GM23338 (cell line): ENCODE measurements around the gene KRTAP4-2. TPM values are rescaled to one million over a fixed set of nuclear protein-coding genes. Genes with fewer than 3 reads are reported as not detected.

ENCODE experiments used
- ATAC-seq: fragments of 200-7000 bp; cut with Tn5 transposase; 3 replicates; pipeline ENCODE4 v1.9.1; 2020
- DNase-seq: peaks from one replicate; pipeline ENCODE4 v3.0.0-alpha.2; 2015; ENCODE audit warnings: low spot score
- H2AFZ ChIP-seq: fragments of 200-600 bp; sonication (generic); 2 replicates; pipeline ENCODE4 v1.8.0; 2016; ENCODE audit warnings: antibody characterized with exemption, mild to moderate bottlenecking, moderate library complexity
- H3F3A ChIP-seq: fragments of 200-600 bp; sonication (generic); replicated peaks from 2 replicates; pipeline ENCODE4 v1.8.0; 2017; ENCODE audit warnings: antibody characterized with exemption, mixed run types, low read depth
- H3K27ac ChIP-seq: fragments of 200-600 bp; sonication (generic); 2 replicates; pipeline ENCODE4 v1.6.1; 2016; ENCODE audit warnings: low read depth
- H3K27me3 ChIP-seq: fragments of 200-600 bp; sonication (generic); 2 replicates; pipeline ENCODE4 v1.8.0; 2016; ENCODE audit warnings: mild to moderate bottlenecking, mixed run types, moderate library complexity; ENCODE audit not compliant: insufficient read depth
- H3K36me3 ChIP-seq: fragments of 200-600 bp; sonication (generic); 2 replicates; pipeline ENCODE4 v1.8.0; 2016; ENCODE audit warnings: mild to moderate bottlenecking; ENCODE audit not compliant: insufficient read depth
- H3K4me1 ChIP-seq: fragments of 200-600 bp; sonication (generic); 2 replicates; pipeline ENCODE4 v1.8.0; 2016; ENCODE audit warnings: mild to moderate bottlenecking, moderate library complexity; ENCODE audit not compliant: insufficient read depth
- H3K4me2 ChIP-seq: fragments of 200-600 bp; sonication (generic); 2 replicates; pipeline ENCODE4 v1.7.1; 2017; ENCODE audit warnings: mixed run types
- H3K4me3 ChIP-seq: fragments of 200-600 bp; sonication (generic); 2 replicates; pipeline ENCODE4 v1.6.1; 2016; ENCODE audit warnings: mixed run types
- H3K79me2 ChIP-seq: fragments of 200-600 bp; sonication (generic); replicated peaks from 2 replicates; pipeline ENCODE4 v1.8.0; 2017; ENCODE audit warnings: mild to moderate bottlenecking; ENCODE audit not compliant: insufficient read depth
- H3K9me2 ChIP-seq: fragments of 200-600 bp; sonication (generic); 2 replicates; pipeline ENCODE4 v1.8.0; 2017; ENCODE audit not compliant: insufficient read depth
- H4K20me1 ChIP-seq: fragments of 200-600 bp; sonication (generic); replicated peaks from 2 replicates; pipeline ENCODE4 v1.8.0; 2017; ENCODE audit warnings: mild to moderate bottlenecking; ENCODE audit not compliant: insufficient read depth
- H3K27ac Mint-ChIP-seq: 2 replicates; pipeline ENCODE4 v1.8.0; 2020; ENCODE audit warnings: inconsistent platforms, mild to moderate bottlenecking, moderate library complexity, mixed read lengths
- H3K27me3 Mint-ChIP-seq: 3 replicates; pipeline ENCODE4 v1.8.0; 2022; ENCODE audit warnings: low read depth, mild to moderate bottlenecking, moderate library complexity, mixed read lengths, inconsistent platforms; ENCODE audit not compliant: insufficient read depth, poor library complexity
- H3K36me3 Mint-ChIP-seq: 3 replicates; pipeline ENCODE4 v1.8.0; 2021; ENCODE audit warnings: low read depth, mild to moderate bottlenecking, inconsistent platforms, moderate library complexity, mixed read lengths
- H3K4me1 Mint-ChIP-seq: 3 replicates; pipeline ENCODE4 v1.8.0; 2020; ENCODE audit warnings: mild to moderate bottlenecking, inconsistent platforms, mixed read lengths
- H3K4me3 Mint-ChIP-seq: 3 replicates; pipeline ENCODE4 v1.8.0; 2021; ENCODE audit warnings: moderate library complexity, mild to moderate bottlenecking, inconsistent platforms, mixed read lengths
- H3K9me3 Mint-ChIP-seq: 3 replicates; pipeline ENCODE4 v1.8.0; 2020; ENCODE audit warnings: moderate library complexity, mild to moderate bottlenecking, inconsistent platforms, mixed read lengths
- CREB1 ChIP-seq: fragments of 250-450 bp; sonication (Bioruptor Pico); IDR thresholded peaks from 2 replicates; pipeline ENCODE4 v1.5.0; 2020; ENCODE audit warnings: low read depth, mild to moderate bottlenecking, moderate library complexity
- CTCF ChIP-seq, 2 experiments: fragments of 200-600 bp in 1 of 2; sonication (generic) in 1 of 2; conservative IDR thresholded peaks; 2 replicates each; pipeline versions ENCODE4 v1.5.1 to v1.6.1; 2016 to 2017; ENCODE audit warnings: antibody characterized with exemption in 2 of 2, low read depth in 2 of 2, mild to moderate bottlenecking in 2 of 2, moderate library complexity in 1 of 2
- ETS1 ChIP-seq: IDR thresholded peaks from 2 replicates; pipeline ENCODE4 v1.6.1; 2016; ENCODE audit warnings: antibody characterized with exemption
- EZH2 ChIP-seq: fragments of 200-600 bp; sonication (generic); IDR thresholded peaks from one replicate; pipeline ENCODE4 v1.8.0; 2017; ENCODE audit warnings: antibody characterized with exemption, mild to moderate bottlenecking, low read depth; ENCODE audit not compliant: unreplicated experiment
- EZH2phosphoT487 ChIP-seq: fragments of 200-600 bp; sonication (generic); IDR thresholded peaks from one replicate; pipeline ENCODE4 v1.8.1; 2018; ENCODE audit warnings: antibody characterized with exemption; ENCODE audit not compliant: unreplicated experiment
- JUNB ChIP-seq: IDR thresholded peaks from one replicate; pipeline ENCODE4 v1.6.1; 2016; ENCODE audit warnings: antibody characterized with exemption; ENCODE audit not compliant: unreplicated experiment
- NANOG ChIP-seq: IDR thresholded peaks from 2 replicates; pipeline ENCODE4 v1.6.1; 2016; ENCODE audit warnings: antibody characterized with exemption, borderline replicate concordance
- POLR2AphosphoS5 ChIP-seq: IDR thresholded peaks from 2 replicates; pipeline ENCODE4 v1.6.1; 2016; ENCODE audit warnings: antibody characterized with exemption, low read depth
- REST ChIP-seq: IDR thresholded peaks from one replicate; pipeline ENCODE4 v1.6.1; 2018; ENCODE audit warnings: antibody characterized with exemption; ENCODE audit not compliant: unreplicated experiment
- STAT1 ChIP-seq: IDR thresholded peaks from one replicate; pipeline ENCODE4 v1.6.1; 2016; ENCODE audit warnings: antibody characterized with exemption; ENCODE audit not compliant: unreplicated experiment
- ZNF114 ChIP-seq: fragments of 250-450 bp; sonication (Bioruptor Pico); IDR thresholded peaks from 2 replicates; pipeline ENCODE4 v1.5.0; 2020; ENCODE audit warnings: mild to moderate bottlenecking, moderate library complexity
- ZNF331 ChIP-seq: fragments of 250-450 bp; sonication (Bioruptor Pico); IDR thresholded peaks from 2 replicates; pipeline ENCODE4 v1.5.0; 2020; ENCODE audit warnings: low read depth, mild to moderate bottlenecking, moderate library complexity
- ZNF462 ChIP-seq: fragments of 250-450 bp; sonication (Bioruptor Pico); IDR thresholded peaks from 2 replicates; pipeline ENCODE4 v1.5.0; 2020; ENCODE audit warnings: mild to moderate bottlenecking, moderate library complexity
- polyA plus RNA-seq: library from polyadenylated mRNA; unstranded; fragments of >200 nt; fragmentation: Nextera tagmentation; extraction: Ambion mirVana; gene quantifications from 2 replicates; pipeline ENCODE4 v1.2.1, GENCODE V29; 2016
- total RNA-seq: library from RNA; depleted of rRNA; stranded (reverse); fragments of >200 nt; shearing (Covaris generic); gene quantifications from 2 replicates; pipeline ENCODE4 v1.2.3, GENCODE V29; 2014

KRTAP4-2 gene
- total and polyA plus RNA-seq, 2 experiments from 2014 or later: not detected

GRCh38 chr17:41150026-41150425 is 28.0 kb downstream of the KRTAP4-2 start:
- Histone ChIP-seq H3K27ac (no peak overlapping the region), H2AFZ (no peak overlapping the region), H3F3A (no peaks in the 10 kb centered on the region), H4K20me1 (no peaks in the 10 kb centered on the region), H3K4me2 (no peak overlapping the region), H3K36me3 (no peaks in the 10 kb centered on the region), H3K4me1 (0 out of 2 replicates have a peak, but pooled peaks cover 3% of the 10 kb centered on the region), H3K79me2 (no peaks in the 10 kb centered on the region), H3K4me3 (no peak overlapping the region), H3K27me3 (no peaks in the 10 kb centered on the region), H3K9me2 (no peaks in the 10 kb centered on the region)
- DNase-seq (no peak), ATAC-seq (no peak)
- Mint-ChIP-seq H3K27ac (no peak overlapping the region), H3K4me3 (no peak overlapping the region), H3K36me3 (no peaks in the 10 kb centered on the region), H3K9me3 (no peaks in the 10 kb centered on the region), H3K4me1 (peaks cover 3% of the 10 kb centered on the region; the same call in 2 of the 3 replicates), H3K27me3 (peaks cover 5% of the 10 kb centered on the region)
- TF ChIP-seq EZH2phosphoT487 (no peak), NANOG (no peak), REST (no peak), ZNF331 (CRISPR knock-in tag) (no peak), POLR2AphosphoS5 (no peak), STAT1 (no peak), EZH2 (no peak), JUNB (no peak), CTCF (conservative IDR thresholded peaks at IDR 0.05; ENCODE audit: low read depth in 2 of 2) (no peak), ZNF462 (CRISPR knock-in tag) (no peak), ZNF114 (no peak), ETS1 (no peak), CREB1 (CRISPR knock-in tag) (no peak)
